ENCODE results near the gene DCXR. TPM values are rescaled to one million over a fixed set of nuclear protein-coding genes. Genes with fewer than 3 reads are reported as not detected.

DCXR gene
- total and polyA plus RNA-seq, 2 donors (not counting 3 experiments of a cell fraction or from before 2014, with no cell fraction given): 93.0 to 178 TPM

DNA sequence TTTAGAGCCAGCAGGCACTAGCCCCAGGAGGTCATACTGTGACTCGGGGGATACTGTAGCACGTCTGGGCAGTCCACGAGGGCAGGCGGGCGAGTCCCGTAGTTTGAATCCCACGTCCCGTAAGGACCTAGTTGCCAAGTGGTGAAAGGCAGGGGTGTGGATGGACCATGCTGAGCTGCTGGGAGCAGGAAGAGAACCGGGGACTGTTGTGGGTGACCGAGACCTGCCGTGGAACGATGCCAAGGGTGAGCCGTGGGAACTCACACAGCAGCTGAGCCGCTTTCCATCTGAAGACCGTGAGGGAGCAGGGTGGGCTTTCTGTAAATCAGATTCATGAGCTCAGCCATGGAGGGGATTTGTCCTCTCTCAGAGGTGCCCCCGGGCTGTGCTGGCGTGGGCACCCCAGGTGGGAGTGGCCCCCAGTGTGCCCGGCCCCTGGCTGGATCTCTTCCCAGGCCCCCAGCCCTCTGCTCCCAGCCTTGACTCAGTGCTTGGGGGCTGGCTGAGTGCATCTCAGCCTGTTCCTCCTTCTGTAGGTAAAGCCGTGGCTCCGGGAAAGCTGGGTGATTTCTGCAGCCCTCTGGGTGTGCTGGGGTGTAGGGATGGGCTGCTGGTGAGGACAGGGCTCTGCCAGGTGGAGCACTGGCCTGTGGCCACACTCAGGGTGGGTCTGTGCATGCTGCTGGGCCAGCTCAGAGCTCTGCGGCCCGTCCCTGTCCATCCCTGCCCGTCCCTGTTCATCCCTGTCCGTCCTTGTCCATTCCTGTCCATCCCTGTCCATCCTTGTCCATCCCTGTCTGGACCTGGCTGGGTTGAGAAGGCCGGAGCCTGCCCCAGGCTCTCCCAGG, 46.4 kb downstream of the DCXR start:
- Histone ChIP-seq H3K27me3 (ENCODE audit: control insufficient read depth in 2 of 2, insufficient read depth in 2 of 2, low read length in 2 of 2) (no peaks in the 10 kb centered on the region), H3K9me3 (replicated peaks; ENCODE audit: control insufficient read depth, insufficient read depth, low read length) (no peaks in the 10 kb centered on the region), H3K4me1 (ENCODE audit: control insufficient read depth, extremely low read depth, insufficient read depth, low read length) (peaks cover 2% of the 10 kb centered on the region), H2AFZ (ENCODE audit: low read depth, low read length) (no peak overlapping the region), H3K4me2 (ENCODE audit: insufficient read depth, low read length) (no peak overlapping the region), H3K9ac (replicated peaks; ENCODE audit: extremely low read depth, insufficient read depth, low read length) (no peak overlapping the region), H3K79me2 (ENCODE audit: control insufficient read depth, insufficient read depth, low read length) (no peaks in the 10 kb centered on the region), H3K9me1 (replicated peaks; ENCODE audit: control insufficient read depth, extremely low read depth, insufficient read depth, low read length) (no peaks in the 10 kb centered on the region), H3K4me3 (replicated peaks in 1 of 3; ENCODE audit: insufficient read depth in 1 of 3, low read depth in 1 of 3, low read length in 3 of 3) (no peak overlapping the region), H3K36me3 (ENCODE audit: control insufficient read depth in 2 of 2, extremely low read depth in 1 of 2, insufficient read depth in 2 of 2, low read length in 2 of 2) (peaks cover 0 to 4% of the 10 kb centered on the region in 2 experiments), H3K27ac (ENCODE audit: insufficient read depth, low read depth, low read length) (no peak overlapping the region), H4K20me1 (replicated peaks; ENCODE audit: control insufficient read depth, extremely low read depth, insufficient read depth, low read length) (no peaks in the 10 kb centered on the region)
- no peak for TF ChIP-seq MYC (IDR thresholded peaks at IDR 0.05; ENCODE audit: low read depth, low read length)
- TF ChIP-seq POLR2A (IDR thresholded peaks at IDR 0.05; ENCODE audit: low read depth, low read length): no peak
- TF ChIP-seq CTCF (IDR thresholded peaks at IDR 0.05; ENCODE audit: extremely low read depth in 1 of 2, insufficient read depth in 1 of 2, low read depth in 1 of 2, low read length in 2 of 2): no peak
- no peak for TF ChIP-seq MAX (IDR thresholded peaks at IDR 0.05; ENCODE audit: insufficient read depth, insufficient read length)
- no peak for TF ChIP-seq JUN (IDR thresholded peaks at IDR 0.05; ENCODE audit: borderline replicate concordance, insufficient read depth, insufficient read length, low read depth)
- TF ChIP-seq GATA2 (IDR thresholded peaks at IDR 0.05; ENCODE audit: insufficient read depth, insufficient read length, low read depth, low read length): no peak
- TF ChIP-seq POLR2AphosphoS5 (IDR thresholded peaks at IDR 0.05; ENCODE audit: insufficient read depth, low read depth, low read length): no peak
- TF ChIP-seq FOS (IDR thresholded peaks at IDR 0.05; ENCODE audit: borderline replicate concordance, insufficient read depth, low read length): no peak
- no peak for TF ChIP-seq EZH2 (IDR thresholded peaks at IDR 0.05; ENCODE audit: borderline replicate concordance, low read depth, low read length, severe bottlenecking)
- no TSS peak for BruUV-seq (replicated peaks)
- ChIA-PET POLR2A (no interaction called here), CTCF (interaction anchor here (0.7 to 1.8 kb wide), 3 partner anchors 29 to 40 kb away, joined by 3 to 13 read pairs (median 10); no protein-coding TSS in a partner anchor)
- DNase-seq (ENCODE audit: low read depth, low spot score): no peak
- FAIRE-seq: no peak
- intact Hi-C loops (cut with micrococcal nuclease) (no loop called here), dilution Hi-C loops (cut with MboI; ENCODE audit: extremely low pct_ligation_motif_present, low sequenced_read_pairs) (no loop called here)

Measured in endothelial cell of umbilical vein (primary cell).